Activated CD4-positive, CD25-positive, alpha-beta regulatory T cell (primary cell): ENCODE data around the gene S100P.
A peak's percentile ranks its signal among the peaks of the same experiment; 100 is the strongest.

Source experiments
- DNase-seq, 4 experiments: peaks; one replicate each; lab custom pipeline; 2025; lab: John Stamatoyannopoulos, UW

S100P gene

GRCh38 chr4:6697131-6697530 lies 3.5 kb downstream of the S100P start:
- DNase-seq: no peak

DNA sequence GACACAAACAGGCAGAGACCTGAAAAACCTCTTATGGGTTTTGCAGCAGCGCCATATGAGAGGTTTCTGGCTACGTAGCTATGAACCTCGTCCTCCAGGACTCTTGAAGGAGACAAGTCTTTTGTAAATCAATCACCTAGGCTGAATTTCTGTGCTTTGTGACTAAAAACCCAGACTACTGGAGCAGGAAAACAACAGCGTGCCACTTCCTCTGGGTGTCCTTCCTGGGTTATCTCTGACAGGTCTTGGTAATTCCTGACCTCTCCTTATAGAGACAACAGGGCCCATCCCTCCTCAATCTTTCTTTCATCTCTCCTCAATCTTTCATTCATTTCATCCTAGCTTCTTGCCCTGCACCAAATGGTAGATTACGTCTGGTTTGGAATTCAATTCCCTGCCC lies 5.7 kb downstream of the S100P start:
- DNase-seq: no peak

DNA sequence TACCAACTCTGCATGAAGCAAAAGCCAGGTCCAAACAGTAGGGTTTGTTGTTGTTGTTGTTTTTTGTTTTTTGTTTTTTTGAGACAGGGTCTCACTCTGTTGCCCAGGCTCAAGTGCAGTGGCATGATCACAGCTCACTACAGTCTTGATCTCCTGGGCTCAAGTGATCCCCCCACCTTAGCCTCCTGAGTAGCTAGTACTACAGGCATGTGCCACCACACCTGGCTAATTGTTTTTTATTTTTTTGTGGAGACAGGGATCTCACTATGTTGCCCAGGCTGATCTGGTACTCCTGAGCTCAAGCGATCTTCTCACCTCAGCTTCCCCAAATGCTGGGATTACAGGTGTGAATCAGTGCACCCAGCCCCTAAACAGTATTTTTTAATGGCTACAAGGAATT lies 6.2 kb downstream of the S100P start:
- no peak for DNase-seq

DNA sequence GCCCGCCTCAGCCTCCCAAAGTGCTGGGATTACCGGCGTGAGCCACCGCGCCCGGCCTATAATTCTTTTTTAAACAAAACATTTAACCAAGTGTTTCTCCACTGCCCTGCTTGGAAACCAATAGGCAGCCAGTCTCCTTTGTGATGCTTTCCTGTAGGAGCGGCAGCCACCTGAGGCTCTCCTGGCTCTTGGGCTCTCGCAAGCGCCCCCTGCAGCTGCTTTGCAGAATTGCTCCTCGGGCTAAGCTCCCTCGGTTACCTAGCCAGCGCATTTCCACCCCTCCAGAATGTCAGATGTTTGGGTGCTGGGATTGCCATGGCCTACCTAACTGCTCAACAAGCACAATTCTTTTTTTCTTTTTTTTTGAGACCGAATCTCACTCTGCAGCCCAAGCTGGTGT lies 7.7 kb downstream of the S100P start:
- DNase-seq: no peak

DNA sequence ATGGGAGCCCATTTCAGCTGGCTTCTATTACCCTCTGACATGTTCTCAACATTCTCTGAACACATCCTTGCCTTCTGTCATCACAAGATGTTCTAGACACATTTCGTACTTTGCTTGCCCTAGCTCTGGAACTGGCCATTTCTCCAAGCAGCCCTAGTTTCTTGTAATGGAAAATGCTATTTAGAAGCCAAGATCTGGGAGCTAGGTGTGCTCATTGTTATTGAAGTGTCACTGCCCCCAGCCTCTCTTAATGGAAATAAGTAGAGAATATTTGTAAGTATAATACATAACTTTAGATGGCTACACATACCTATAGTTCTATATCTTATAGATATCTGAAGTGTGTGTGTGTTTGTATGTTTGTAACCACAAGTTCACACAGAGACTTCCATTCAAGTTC lies 9.1 kb downstream of the S100P start:
- DNase-seq: no peak

DNA sequence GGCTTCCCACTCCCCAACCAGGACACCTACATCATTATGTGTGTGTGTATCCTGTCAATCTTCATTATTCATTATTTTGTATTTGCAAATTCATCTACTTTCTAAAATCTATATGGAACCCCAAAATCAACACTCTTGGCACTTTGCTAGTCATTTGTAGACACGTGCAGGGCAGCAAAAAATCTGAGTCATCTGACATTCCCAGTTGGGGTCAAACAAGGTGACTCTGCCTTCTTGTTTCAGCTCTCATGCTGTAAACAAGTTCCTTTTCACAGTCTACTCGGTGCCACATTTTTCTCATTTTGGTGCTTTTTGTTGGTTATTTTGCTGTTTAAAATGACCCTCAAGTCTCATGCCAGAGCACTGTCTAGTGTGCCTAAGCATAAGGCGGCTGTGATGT lies 10.1 kb downstream of the S100P start:
- DNase-seq: no peak

DNA sequence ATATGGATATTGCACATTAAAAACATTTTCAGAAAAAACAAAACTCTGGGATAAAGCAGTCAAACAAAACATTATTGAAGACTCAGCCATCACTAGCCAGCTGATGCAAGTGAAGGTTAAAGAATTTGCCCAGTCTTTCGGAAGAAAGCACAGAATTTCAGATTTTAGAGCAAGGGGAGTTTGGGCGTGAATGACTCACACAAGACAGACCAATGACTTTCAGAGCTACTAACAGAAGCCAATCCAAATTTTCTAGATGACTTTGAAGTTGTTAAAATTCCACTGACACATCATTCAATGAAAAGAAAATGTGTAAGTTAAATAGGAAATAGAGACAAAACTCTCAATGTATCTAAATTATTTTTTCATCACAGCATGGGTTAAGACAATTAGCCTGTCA lies 12.0 kb downstream of the S100P start:
- DNase-seq: no peak

GRCh38 chr4:6706173-6706572 lies 12.5 kb downstream of the S100P start:
- DNase-seq: no peak

DNA sequence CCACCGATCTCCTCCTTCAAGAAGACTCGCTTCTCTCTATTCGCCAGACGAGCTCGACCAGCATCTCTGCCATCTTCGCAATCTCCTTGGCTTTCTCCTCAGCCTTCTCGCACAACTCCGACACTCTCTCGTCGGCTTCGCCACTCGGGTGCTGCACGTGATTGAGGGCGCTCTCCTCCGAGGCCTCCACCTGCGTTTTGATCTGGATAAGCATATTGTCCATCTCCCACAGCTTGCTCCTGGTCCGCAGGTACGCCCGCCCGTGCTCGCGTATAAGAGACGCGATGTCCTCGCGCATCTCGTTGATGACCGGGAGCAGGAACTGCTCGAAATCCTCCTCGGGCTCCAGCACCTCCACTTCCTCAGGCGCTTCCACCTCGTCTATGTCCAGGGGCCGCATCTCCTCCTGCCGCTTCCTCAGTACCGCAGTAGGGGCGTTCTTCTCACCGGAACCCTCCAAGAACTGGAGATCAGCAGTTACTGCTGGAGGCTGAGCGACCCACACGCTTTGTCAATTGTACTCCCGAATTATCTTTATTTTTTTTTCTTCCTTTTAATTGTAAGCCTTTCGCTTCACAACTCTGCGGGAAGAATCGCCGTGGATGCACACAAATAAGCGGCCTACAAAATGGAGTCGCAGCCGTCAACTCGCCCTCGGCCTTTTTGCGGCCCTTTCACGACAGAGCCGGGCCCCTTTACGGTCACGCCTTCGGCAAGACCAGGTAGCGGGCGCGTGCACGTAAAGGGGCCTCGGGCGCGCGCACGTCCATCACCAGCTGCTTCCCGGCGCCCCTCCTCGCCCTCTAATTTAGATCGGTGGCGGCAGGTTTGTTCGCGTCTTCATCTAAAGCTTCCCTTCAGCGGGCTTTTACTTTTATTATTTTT lies 15.8 kb downstream of the S100P start, which contains the start of gene MRFAP1L1:
Gene MRFAP1L1 (minus strand): TSS at position 636 of the 885 bp plus-strand sequence. CDS start 236 bp downstream, at position 400.
- DNase-seq: peak; percentile 92 to 96 (median 95)

DNA sequence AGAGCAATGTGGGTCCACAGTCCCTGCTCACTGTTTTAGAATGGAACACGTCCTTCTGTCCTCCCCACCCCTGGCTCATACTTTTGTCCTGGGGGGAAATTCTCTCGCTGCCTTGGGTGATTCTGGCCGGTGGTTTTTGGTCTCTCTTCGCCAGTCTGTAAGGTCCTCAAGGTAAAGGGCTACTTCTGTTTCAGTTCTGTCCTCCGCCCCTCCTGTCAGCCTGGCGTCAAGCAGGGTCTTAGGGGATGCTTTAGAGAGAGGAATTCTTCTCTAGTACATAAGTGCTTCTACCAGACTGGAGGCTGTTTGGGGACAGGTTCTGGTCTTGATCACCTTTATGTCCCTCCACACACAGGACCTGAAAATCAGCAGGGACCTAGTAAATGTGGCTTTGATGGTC lies 16.6 kb downstream of the S100P start:
- no peak for DNase-seq

DNA sequence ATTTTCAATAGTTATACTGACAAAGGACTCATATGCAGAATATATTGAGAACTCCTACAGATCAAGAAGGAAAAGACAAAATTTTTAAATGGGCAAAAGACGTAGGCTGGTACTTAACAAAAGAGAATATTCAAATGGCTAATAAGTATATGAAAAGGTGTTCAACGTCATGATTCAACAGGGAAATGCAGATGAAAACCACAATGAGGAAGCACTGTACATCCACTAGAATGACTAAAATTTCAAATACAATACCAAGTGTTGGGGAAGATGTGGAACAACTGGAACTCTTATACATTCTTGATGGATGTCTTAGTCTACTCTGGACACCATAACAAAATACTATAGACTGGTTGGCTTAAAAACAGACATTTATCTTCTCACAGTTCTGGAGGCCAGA lies 17.3 kb downstream of the S100P start:
- no peak for DNase-seq

DNA sequence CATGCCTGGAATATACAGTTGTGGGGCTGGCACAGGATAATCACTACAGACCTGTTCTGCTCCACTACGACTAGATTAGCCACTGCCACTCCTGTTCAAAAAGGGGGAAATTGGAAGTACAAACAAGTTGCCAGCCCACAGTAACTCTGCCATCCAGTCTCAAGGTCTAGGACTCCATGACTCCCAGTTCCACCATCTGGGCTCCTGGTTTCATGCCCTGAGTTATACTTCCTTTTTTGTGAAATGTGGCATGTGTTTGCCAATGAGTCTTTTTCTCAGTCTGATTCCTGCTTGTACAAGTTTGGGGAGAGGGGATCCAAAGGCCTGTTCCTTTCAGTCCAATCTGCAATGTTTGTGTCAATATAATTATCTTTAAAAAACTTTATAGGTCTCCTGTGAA lies 21.3 kb downstream of the S100P start:
- DNase-seq: no peak

GRCh38 chr4:6715704-6716017 lies 22.0 kb downstream of the S100P start:
- no peak for DNase-seq

GRCh38 chr4:6716018-6716911 lies 22.6 kb downstream of the S100P start, which contains the start of gene BLOC1S4:
Gene BLOC1S4 (plus strand): TSS chr4:6716174. CDS start chr4:6716210, 36 bp downstream.
- peak; percentile 76 to 86 (median 79) for DNase-seq

- no peak for DNase-seq
Observed at GRCh38 chr4:6716958-6717655, 23.4 kb downstream of the S100P start.

DNA sequence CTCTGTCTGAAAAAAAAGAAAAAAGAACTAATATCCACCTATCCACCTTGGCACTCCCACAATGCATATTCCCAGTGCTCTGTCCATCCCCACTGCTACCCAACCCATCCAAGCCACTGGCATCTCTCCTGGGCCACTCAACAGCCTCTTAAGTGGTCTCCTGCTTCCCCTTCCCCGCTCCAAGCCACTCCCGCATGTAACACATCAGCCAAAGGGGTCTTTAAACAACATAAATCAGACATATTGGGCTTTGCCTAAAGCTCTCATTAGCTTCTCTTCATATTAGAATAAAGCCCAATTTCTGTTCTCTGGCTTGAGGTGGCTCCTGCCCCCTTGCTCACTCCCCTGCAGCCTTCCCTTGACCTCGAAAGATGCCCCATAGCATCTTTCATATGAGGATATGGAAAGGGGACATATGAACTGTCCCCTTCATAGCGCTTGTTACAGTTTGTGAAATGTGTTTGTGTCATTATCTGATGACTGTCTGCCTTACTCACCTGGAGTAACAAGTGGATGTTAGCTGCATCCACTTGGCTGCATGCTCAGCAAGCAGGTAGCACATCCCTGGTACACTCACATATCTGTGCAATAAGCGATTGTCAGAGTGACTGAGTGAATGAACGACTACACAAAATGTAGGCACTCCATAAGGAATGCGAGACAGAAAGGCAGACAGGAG lies 25.4 kb downstream of the S100P start:
- no peak for DNase-seq

DNA sequence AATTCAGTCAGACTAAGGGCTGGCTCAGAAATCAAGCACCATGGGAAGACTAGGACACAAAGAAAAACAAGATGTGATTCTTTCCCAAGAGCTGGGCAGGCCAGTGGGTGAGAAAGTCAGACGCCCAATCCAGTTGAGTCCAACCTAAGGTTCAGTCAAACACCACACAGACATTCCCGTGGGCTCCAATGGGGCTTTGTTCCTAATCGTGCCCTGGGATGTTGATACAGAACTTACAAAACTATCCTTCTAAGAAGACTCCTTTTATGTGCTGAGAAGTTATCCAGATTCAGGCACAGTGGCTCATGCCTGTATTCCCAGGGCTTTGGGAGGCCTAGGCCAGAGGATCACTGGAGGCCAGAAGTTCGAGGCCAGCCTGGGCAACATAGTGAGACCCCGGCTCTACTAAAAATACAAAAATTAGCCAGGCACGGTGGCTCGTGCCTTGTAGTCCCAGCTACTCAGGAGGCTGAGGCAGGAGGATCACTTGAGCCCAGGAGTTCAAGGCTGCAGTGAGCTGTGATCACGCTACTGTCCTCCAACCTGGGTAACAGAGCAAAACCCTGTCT lies 26.0 kb downstream of the S100P start:
- DNase-seq: no peak

DNA sequence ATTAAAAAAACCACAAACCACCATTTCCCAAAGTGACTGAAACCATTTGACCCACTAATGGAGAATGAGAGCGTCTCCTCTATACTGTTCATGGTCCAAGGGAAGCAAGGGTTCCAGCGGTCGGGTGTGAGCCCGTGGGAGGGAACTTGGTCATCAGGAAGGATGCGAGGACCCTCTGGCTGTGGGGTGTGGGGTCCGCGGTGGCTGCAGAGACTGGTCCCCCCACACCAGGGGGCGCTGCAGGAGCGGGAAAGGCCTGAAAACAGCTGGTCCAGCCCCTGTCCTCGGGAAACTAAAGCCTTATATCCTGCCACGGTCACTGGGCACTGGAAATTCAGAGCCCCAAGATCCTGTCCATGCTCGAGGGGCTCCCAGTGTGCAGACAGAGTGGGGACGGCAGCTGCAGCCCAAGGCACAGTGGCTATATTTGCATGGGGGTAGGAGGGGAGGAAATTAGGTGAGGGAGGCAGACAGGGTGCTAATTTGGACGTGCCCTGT lies 26.6 kb downstream of the S100P start:
- DNase-seq: peak; percentile 65 to 86 (median 78)

DNA sequence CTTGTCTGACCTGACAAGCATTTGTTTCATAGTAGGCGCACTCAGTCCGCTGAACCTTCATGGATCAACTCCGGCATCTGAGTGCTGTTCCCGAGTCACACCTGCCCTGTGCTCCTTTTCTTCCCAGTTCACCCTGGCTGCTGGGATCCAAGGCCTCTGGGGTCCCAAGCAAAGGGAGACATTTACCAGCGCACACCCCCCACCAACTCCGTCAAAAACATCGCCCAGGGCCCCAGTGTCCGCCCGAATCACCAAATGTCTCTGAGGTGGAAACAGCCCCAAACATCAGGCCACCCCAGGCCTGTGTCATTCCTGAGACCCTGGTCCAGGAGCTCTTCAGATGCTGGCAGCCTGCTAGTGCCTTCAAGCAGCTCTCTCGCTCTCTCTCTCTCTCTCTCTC lies 27.4 kb downstream of the S100P start:
- DNase-seq: no peak

DNA sequence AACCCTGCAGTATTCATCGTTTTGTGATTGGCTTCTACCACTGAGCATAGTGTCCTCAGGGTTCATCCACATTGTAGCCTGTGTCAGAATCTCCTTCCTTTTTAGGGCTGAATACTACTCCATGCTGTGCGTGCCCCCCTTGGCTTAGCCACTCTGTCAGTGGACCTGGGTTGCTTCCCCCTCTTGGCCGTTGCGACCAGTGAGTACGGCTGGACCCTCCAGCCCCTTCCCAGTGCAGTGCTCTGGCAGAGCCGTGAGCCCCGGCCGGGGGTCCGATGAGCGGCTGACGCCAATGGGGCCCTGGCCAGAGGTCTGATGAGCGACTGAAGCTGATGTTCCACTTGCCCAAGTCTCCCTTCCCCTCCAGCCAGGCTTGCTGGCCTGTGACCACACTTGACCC lies 29.2 kb downstream of the S100P start:
- no peak for DNase-seq

- DNase-seq: no peak
Observed at GRCh38 chr4:6723851-6724250, 30.2 kb downstream of the S100P start.
